GM19395 (cell line): ENCODE measurements around the gene EXOC1L.
"Not testable (repeated sequence)": the region's sequence is repeated elsewhere in the genome, so short reads cannot be mapped to it uniquely, and the experiment has no call there.

Source experiments
- ATAC-seq: cut with Tn5 transposase; IDR thresholded peaks from one replicate; pipeline ENCODE4 v1.9.1; 2021; ENCODE audit warnings: mild to moderate bottlenecking, moderate library complexity; ENCODE audit not compliant: unreplicated experiment

Gene EXOC1L

DNA sequence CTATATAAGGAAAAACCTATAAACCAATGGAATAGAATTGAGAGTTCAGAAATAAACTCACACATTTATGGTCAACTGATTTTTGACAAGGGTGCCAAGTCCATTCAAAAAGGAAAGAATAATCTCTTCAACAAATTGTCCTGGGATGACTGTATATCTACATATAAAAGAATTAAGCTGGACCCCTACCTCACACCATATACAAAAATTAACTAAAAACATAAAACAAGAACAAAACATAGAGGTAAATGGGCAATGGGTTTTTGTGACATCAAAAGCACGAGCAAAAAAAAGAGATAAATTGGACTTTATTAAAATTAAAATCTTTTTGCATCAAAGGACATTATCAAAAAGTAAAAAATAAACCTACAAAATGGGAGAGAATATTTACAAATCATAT lies 18.3 kb downstream of the EXOC1L start:
- ATAC-seq: no peak

DNA sequence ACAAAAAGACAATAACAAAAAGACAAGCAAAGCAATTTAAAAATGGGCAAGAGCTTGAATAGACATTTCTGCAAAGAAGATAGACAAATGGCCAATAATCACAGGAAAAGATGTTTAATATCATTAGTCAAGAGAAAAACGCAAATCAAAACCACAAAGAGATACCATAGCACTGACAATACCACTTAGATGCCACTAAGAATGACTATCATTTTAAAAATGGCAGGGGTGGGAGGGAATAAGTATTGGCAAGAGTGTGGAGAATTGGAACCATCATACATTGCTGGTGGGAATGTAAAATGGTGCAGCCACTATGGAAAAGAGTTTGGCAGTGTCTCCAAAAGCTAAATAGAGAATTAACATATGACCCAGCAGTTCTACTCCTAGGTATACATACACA lies 18.8 kb downstream of the EXOC1L start:
- no peak for ATAC-seq

GRCh38 chr4:55838952-55839351 lies 19.4 kb downstream of the EXOC1L start:
- ATAC-seq: no peak

DNA sequence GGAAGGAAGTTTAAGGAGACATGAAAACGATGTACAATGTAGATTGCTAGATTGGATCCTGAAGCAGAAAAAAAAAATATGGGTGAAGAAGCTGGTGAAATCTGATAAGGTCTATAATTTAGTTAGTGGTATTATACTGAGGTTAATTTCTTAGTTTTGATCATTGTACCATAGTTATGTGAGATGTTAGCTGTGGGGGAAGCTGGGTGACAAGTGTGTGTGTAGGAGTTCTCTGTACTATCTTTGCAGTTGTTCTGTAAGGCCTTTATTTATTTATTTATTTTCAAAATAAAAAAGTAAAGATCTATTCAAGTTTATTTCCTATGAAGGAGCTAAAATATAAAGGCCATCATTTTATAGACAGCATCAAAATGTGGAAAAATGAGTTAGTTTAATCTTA lies 21.4 kb downstream of the EXOC1L start:
- no peak for ATAC-seq

GRCh38 chr4:55841373-55842239 lies 22.0 kb downstream of the EXOC1L start:
- ATAC-seq: not testable (repeated sequence)

DNA sequence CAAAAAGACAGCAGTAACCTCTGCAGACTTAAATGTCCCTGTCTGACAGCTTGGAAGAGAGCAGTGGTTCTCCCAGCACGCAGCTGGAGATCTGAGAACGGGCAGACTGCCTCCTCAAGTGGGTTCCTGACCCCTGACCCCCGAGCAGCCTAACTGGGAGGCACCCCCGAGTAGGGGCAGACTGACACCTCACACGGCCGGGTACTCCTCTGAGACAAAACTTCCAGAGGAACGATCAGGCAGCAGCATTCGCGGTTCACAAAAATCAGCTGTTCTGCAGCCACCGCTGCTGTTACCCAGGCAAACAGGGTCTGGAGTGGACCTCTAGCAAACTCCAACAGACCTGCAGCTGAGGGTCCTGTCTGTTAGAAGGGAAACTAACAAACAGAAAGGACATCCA lies 22.7 kb downstream of the EXOC1L start:
- ATAC-seq: not testable (repeated sequence)

- ATAC-seq: no peak
Observed at GRCh38 chr4:55849724-55850123, 30.1 kb downstream of the EXOC1L start.

DNA sequence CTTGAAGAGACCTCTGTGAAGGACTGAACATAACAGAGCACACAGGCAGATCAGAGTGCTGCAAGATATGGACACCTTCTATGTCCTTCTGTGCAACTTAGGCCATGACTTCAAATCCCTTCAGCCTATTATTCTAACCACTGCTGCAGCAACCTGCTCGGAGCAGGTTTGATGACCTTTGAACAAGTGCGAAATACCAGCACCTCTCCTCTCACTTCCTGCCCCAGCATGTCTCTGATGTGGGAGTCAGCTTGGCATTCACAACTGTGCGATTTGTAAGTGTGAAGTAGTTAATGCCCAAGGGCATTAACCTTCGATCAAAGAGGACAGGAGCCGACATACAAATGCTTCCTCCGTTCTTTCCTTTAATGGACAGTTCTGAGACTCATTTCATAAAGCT lies 32.3 kb downstream of the EXOC1L start:
- ATAC-seq: no peak

- peak; percentile 99 for ATAC-seq
Observed at GRCh38 chr4:55853484-55854046, 34.0 kb downstream of the EXOC1L start, which contains the start of gene EXOC1. Gene EXOC1, plus strand, starts transcription at chr4:55853648. Its CDS starts 4,676 bp downstream, at chr4:55858324.

DNA sequence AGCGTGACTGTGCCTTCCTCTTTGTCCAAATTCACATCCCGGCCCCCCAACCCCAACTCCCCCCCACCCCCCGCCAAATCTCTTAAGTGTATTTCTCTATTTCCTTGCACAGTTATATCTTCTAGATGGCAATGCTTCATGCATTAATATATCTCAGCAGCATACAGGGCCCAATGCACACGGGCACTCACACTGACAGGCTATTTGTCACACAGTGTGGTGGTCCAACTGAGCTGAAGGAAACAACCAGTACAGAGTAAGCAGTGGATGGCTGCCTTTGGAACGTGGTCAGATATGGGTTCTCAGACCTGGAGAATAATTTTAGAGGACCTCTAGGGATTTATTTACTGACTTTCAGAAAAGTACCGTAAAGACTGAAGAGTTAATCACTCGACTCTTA lies 34.5 kb downstream of the EXOC1L start:
- no peak for ATAC-seq

GRCh38 chr4:55857586-55857985 lies 38.0 kb downstream of the EXOC1L start:
- no peak for ATAC-seq

DNA sequence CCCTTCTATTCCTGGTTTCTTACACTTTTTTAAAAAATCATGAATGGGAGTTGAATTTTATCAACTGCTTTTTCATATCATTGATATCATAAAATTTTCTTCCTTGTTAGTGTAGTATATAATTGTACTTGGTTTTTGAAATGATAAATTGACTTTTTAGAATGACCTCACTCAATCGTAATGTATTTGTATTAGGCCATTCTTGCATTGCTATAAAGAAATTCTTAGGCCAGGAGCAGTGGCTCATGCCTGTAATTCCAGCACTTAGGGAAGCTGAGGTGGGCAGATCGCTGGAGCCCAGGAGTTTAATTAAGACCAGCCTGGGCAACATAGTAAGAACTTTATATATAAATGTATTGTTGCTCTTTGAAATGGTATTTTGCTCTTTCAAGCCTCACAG lies 40.1 kb downstream of the EXOC1L start:
- no peak for ATAC-seq

GRCh38 chr4:55864577-55865223 lies 45.1 kb downstream of the EXOC1L start:
- no peak for ATAC-seq

- no peak for ATAC-seq
Observed at GRCh38 chr4:55865228-55865806, 45.7 kb downstream of the EXOC1L start.

GRCh38 chr4:55866290-55866907 lies 46.8 kb downstream of the EXOC1L start:
- ATAC-seq: peak; percentile 80

GRCh38 chr4:55866973-55867574 lies 47.5 kb downstream of the EXOC1L start:
- peak; percentile 92 for ATAC-seq

DNA sequence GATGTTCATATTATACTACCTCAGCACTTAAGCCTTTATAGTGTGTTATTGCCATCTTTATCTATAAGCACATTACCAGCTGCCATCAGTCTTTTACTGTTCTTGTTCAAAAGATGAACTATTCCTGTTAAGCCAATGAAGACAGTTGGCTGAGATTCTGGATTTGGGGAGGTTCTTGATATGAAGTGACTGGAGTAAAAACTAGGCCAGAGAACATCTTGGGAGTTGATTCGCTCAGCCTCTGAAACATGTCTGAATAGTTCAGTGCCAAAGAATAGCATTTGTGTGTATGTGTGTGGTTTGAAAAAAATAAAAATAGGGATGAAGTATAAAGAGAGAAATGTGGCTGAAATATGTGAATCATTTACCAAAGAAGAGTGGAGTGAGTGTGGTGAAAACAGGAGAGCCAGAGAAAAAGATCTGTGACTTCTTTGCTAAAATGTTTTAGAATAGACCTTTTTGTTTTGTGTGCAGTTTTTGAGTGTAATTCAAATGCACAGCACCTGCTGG lies 49.0 kb downstream of the EXOC1L start:
- ATAC-seq: no peak

GRCh38 chr4:55871299-55871800 lies 51.8 kb downstream of the EXOC1L start:
- no peak for ATAC-seq

DNA sequence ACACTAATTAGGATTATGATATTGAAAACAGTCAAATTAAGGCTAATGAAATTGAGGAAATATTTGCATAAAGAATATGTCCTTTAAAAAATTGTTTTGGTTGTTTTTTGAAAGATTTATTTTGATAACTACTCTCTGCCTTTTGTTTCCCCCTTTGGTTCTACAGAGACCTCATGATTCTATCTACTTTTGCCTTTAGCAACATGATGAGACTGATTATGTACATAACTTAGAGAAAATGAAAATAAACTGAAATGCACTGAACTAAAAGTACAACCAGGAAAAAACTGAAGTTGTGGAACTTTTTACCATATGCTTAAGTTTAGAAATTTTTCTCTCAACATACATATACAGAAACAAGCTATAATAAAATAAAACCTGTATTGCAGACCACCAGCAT lies 55.2 kb downstream of the EXOC1L start:
- ATAC-seq: no peak

- no peak for ATAC-seq
Observed at GRCh38 chr4:55876387-55876786, 56.8 kb downstream of the EXOC1L start.
